Mesenchymal stem cell (in vitro differentiated cells and primary cell): ENCODE data around the gene SIM2.

Source experiments
- DNase-seq: peaks from one replicate; pipeline ENCODE4 v3.0.0-alpha.2; 2013
- H2AFZ ChIP-seq: one replicate; pipeline ENCODE4 v1.6.1; 2013; ENCODE audit warnings: low read depth, mild to moderate bottlenecking, control low read depth, inconsistent platforms, low read length, moderate library complexity
- H2AK5ac ChIP-seq: 2 replicates; pipeline ENCODE4 v1.6.1; 2013; ENCODE audit warnings: low read length, moderate library complexity, mild to moderate bottlenecking, inconsistent platforms; ENCODE audit not compliant: severe bottlenecking
- H2BK120ac ChIP-seq: one replicate; pipeline ENCODE4 v1.6.1; 2013; ENCODE audit warnings: low read depth, mild to moderate bottlenecking, inconsistent platforms, low read length, moderate library complexity
- H2BK12ac ChIP-seq, 2 experiments: one replicate each; pipeline ENCODE4 v1.6.1; 2013; ENCODE audit warnings: inconsistent platforms in 2 of 2, low read length in 2 of 2, mild to moderate bottlenecking in 2 of 2, moderate library complexity in 2 of 2, control low read depth in 1 of 2
- H2BK15ac ChIP-seq: one replicate; pipeline ENCODE4 v1.6.1; 2013; ENCODE audit warnings: mild to moderate bottlenecking, low read depth, inconsistent platforms; ENCODE audit not compliant: poor library complexity, severe bottlenecking
- H2BK5ac ChIP-seq: 2 replicates; pipeline ENCODE4 v1.6.1; 2013; ENCODE audit warnings: low read depth, mild to moderate bottlenecking, low read length, control low read depth, inconsistent platforms; ENCODE audit not compliant: poor library complexity, severe bottlenecking
- H3K14ac ChIP-seq, 2 experiments: one replicate each; pipeline ENCODE4 v1.6.1; 2013; ENCODE audit warnings: inconsistent platforms in 2 of 2, low read length in 2 of 2, control low read depth in 1 of 2, mild to moderate bottlenecking in 1 of 2, moderate library complexity in 1 of 2
- H3K18ac ChIP-seq, 2 experiments: one replicate each; pipeline ENCODE4 v1.6.1; 2013; ENCODE audit warnings: inconsistent platforms in 2 of 2, low read length in 2 of 2, control low read depth in 1 of 2, low read depth in 1 of 2, mild to moderate bottlenecking in 1 of 2
- H3K23ac ChIP-seq, 2 experiments: one replicate each; pipeline ENCODE4 v1.6.1; 2013; ENCODE audit warnings: inconsistent platforms in 2 of 2, low read length in 2 of 2, mild to moderate bottlenecking in 2 of 2, moderate library complexity in 2 of 2, control low read depth in 1 of 2
- H3K27ac ChIP-seq: 2 replicates; pipeline ENCODE4 v1.5.1; 2013; ENCODE audit warnings: mild to moderate bottlenecking, moderate library complexity, low read length, control low read depth, inconsistent platforms; ENCODE audit not compliant: poor library complexity, severe bottlenecking
- H3K27me3 ChIP-seq, 2 experiments: 2 replicates each; pipeline versions ENCODE4 v1.6.1 to v1.7.0; 2013; ENCODE audit warnings: low read length in 2 of 2, mild to moderate bottlenecking in 2 of 2, moderate library complexity in 2 of 2, control low read depth in 1 of 2, inconsistent platforms in 1 of 2; ENCODE audit not compliant: control insufficient read depth in 1 of 2, insufficient read depth in 1 of 2
- H3K36me3 ChIP-seq, 2 experiments: 2 replicates each; pipeline versions ENCODE4 v1.6.1 to v1.7.0; 2013; ENCODE audit warnings: low read length in 2 of 2, control low read depth in 1 of 2, inconsistent platforms in 1 of 2, low read depth in 1 of 2, mild to moderate bottlenecking in 1 of 2; ENCODE audit not compliant: insufficient read depth in 2 of 2, control insufficient read depth in 1 of 2
- H3K4ac ChIP-seq, 2 experiments: one replicate each; pipeline ENCODE4 v1.6.1; 2013; ENCODE audit warnings: inconsistent platforms in 2 of 2, low read length in 2 of 2, mild to moderate bottlenecking in 2 of 2, moderate library complexity in 2 of 2, control low read depth in 1 of 2, low read depth in 1 of 2
- H3K4me1 ChIP-seq: 2 replicates; pipeline ENCODE4 v1.6.1; 2013; ENCODE audit warnings: low read depth, low read length, control low read depth; ENCODE audit not compliant: control insufficient read depth, insufficient read depth
- H3K4me2 ChIP-seq: 2 replicates; pipeline ENCODE4 v1.6.1; 2013; ENCODE audit warnings: low read length, mild to moderate bottlenecking, inconsistent platforms; ENCODE audit not compliant: poor library complexity, severe bottlenecking
- H3K4me3 ChIP-seq, 2 experiments: 2 replicates each; pipeline versions ENCODE4 v1.5.1 to v1.7.0; 2013; ENCODE audit warnings: low read length in 2 of 2, mild to moderate bottlenecking in 2 of 2, control low read depth in 1 of 2, low read depth in 1 of 2; ENCODE audit not compliant: insufficient read depth in 1 of 2
- H3K79me1 ChIP-seq: replicated peaks from 2 replicates; pipeline ENCODE4 v1.6.1; 2013; ENCODE audit warnings: mild to moderate bottlenecking, control low read depth, low read length, inconsistent platforms; ENCODE audit not compliant: poor library complexity, severe bottlenecking
- H3K9ac ChIP-seq: 2 replicates; pipeline ENCODE4 v1.7.0; 2013; ENCODE audit warnings: mild to moderate bottlenecking, low read length, moderate library complexity
- H3K9me3 ChIP-seq: 2 replicates; pipeline ENCODE4 v1.7.0; 2013; ENCODE audit warnings: mild to moderate bottlenecking, low read length; ENCODE audit not compliant: control insufficient read depth
- H4K8ac ChIP-seq: one replicate; pipeline ENCODE4 v1.6.1; 2013; ENCODE audit warnings: inconsistent platforms, mild to moderate bottlenecking, low read length, moderate library complexity
- H4K91ac ChIP-seq: one replicate; pipeline ENCODE4 v1.6.1; 2013; ENCODE audit warnings: mild to moderate bottlenecking, low read length, inconsistent platforms
- WGBS: methylation state at CpG from one replicate; pipeline ENCODE4 v1.1.7; 2013; ENCODE audit warnings: mixed read lengths; 5-methylcytosine and 5-hydroxymethylcytosine counted together

Gene SIM2

GRCh38 chr21:36780861-36781260 is 81.9 kb downstream of the SIM2 start:
- WGBS = 71% methylated on average over 4 of the region's 6 CpGs
- Histone ChIP-seq H3K18ac (no peak overlapping the region), H3K4me1 (peaks cover 3% of the 10 kb centered on the region), H3K4ac (no peak overlapping the region), H3K79me1 (peaks cover 3% of the 10 kb centered on the region), H3K4me2 (no peak overlapping the region), H2AFZ (no peak overlapping the region), H2BK15ac (no peak overlapping the region), H3K36me3 (no peaks in the 10 kb centered on the region), H2BK120ac (no peak overlapping the region), H3K27ac (no peak overlapping the region), H3K9ac (no peak overlapping the region), H3K27me3 (no peaks in the 10 kb centered on the region), H2AK5ac (no peak overlapping the region), H4K8ac (no peak overlapping the region), H3K14ac (no peak overlapping the region), H2BK12ac (no peak overlapping the region), H2BK5ac (no peak overlapping the region), H3K23ac (no peak overlapping the region), H4K91ac (no peak overlapping the region), H3K9me3 (no peaks in the 10 kb centered on the region), H3K4me3 (no peak overlapping the region)
- no peak for DNase-seq

- H3K23ac ChIP-seq = no peak overlapping the region
- H2AFZ ChIP-seq = no peak overlapping the region
- no peak overlapping the region for H3K4me2 ChIP-seq
- peak; percentile 18 for DNase-seq
- no peaks in the 10 kb centered on the region for H3K9me3 ChIP-seq
- peaks cover 6% of the 10 kb centered on the region for H3K4me1 ChIP-seq
- H3K27me3 ChIP-seq = no peaks in the 10 kb centered on the region
- no peak overlapping the region for H2BK12ac ChIP-seq
- no peak overlapping the region for H3K9ac ChIP-seq
- 85% methylated on average over 8 of the region's 8 CpGs for WGBS
- no peak overlapping the region for H3K18ac ChIP-seq
- no peak overlapping the region for H2BK15ac ChIP-seq
- no peak overlapping the region for H3K4me3 ChIP-seq
- H4K8ac ChIP-seq = no peak overlapping the region
- no peak overlapping the region for H2BK5ac ChIP-seq
- H3K36me3 ChIP-seq = no peaks in the 10 kb centered on the region
- H4K91ac ChIP-seq = no peak overlapping the region
- H2BK120ac ChIP-seq = no peak overlapping the region
- no peak overlapping the region for H3K27ac ChIP-seq
- no peak overlapping the region for H2AK5ac ChIP-seq
- no peak overlapping the region for H3K14ac ChIP-seq
- peaks cover 4% of the 10 kb centered on the region for H3K79me1 ChIP-seq
- H3K4ac ChIP-seq = no peak overlapping the region
These were observed 84.9 kb downstream of the SIM2 start for GRCh38 chr21:36783612-36784374.

- H3K9me3 ChIP-seq = no peaks in the 10 kb centered on the region
- no peak overlapping the region for H3K27ac ChIP-seq
- H3K4me2 ChIP-seq = no peak overlapping the region
- H3K4me1 ChIP-seq = peaks cover 6% of the 10 kb centered on the region
- H2BK120ac ChIP-seq = no peak overlapping the region
- no peak overlapping the region for H2BK12ac ChIP-seq
- no peak overlapping the region for H2BK15ac ChIP-seq
- no peaks in the 10 kb centered on the region for H3K36me3 ChIP-seq
- no peak for DNase-seq
- no peaks in the 10 kb centered on the region for H3K27me3 ChIP-seq
- no peak overlapping the region for H3K18ac ChIP-seq
- H3K14ac ChIP-seq = no peak overlapping the region
- H4K91ac ChIP-seq = no peak overlapping the region
- no peak overlapping the region for H3K9ac ChIP-seq
- H2AK5ac ChIP-seq = peak overlapping the region; percentile 23
- no peak overlapping the region for H4K8ac ChIP-seq
- H2AFZ ChIP-seq = no peak overlapping the region
- H3K4ac ChIP-seq = no peak overlapping the region
- no peak overlapping the region for H3K4me3 ChIP-seq
- WGBS = 88% methylated on average over 12 of the region's 12 CpGs
- peaks cover 4% of the 10 kb centered on the region for H3K79me1 ChIP-seq
- H3K23ac ChIP-seq = no peak overlapping the region
- no peak overlapping the region for H2BK5ac ChIP-seq
These were observed 86.0 kb downstream of the SIM2 start for GRCh38 chr21:36784947-36785346.

- Histone ChIP-seq H4K91ac (no peak overlapping the region), H2AK5ac (no peak overlapping the region), H3K4me1 (peaks cover 7% of the 10 kb centered on the region), H2BK120ac (no peak overlapping the region), H3K4me2 (no peak overlapping the region), H2BK12ac (no peak overlapping the region), H3K27ac (no peak overlapping the region), H2BK5ac (no peak overlapping the region), H3K18ac (no peak overlapping the region), H3K27me3 (no peaks in the 10 kb centered on the region), H3K36me3 (no peaks in the 10 kb centered on the region), H3K4me3 (no peak overlapping the region), H3K14ac (no peak overlapping the region), H3K23ac (no peak overlapping the region), H4K8ac (no peak overlapping the region), H2BK15ac (no peak overlapping the region), H3K9me3 (no peaks in the 10 kb centered on the region), H3K79me1 (peaks cover 4% of the 10 kb centered on the region), H3K4ac (no peak overlapping the region), H3K9ac (no peak overlapping the region), H2AFZ (no peak overlapping the region)
- no peak for DNase-seq
- 97% methylated on average over 2 of the region's 2 CpGs for WGBS
These were observed 86.7 kb downstream of the SIM2 start for GRCh38 chr21:36785615-36786014.
